GM21526 (cell line): ENCODE results near the gene P4HA2.
"Not testable (repeated sequence)": the region's sequence is repeated elsewhere in the genome, so short reads cannot be mapped to it uniquely, and the experiment has no call there.

Experiments used
- ATAC-seq: cut with Tn5 transposase; IDR thresholded peaks from one replicate; pipeline ENCODE4 v1.9.1; 2021; ENCODE audit warnings: moderate library complexity; ENCODE audit not compliant: unreplicated experiment, low FRiP score

The P4HA2 gene

DNA sequence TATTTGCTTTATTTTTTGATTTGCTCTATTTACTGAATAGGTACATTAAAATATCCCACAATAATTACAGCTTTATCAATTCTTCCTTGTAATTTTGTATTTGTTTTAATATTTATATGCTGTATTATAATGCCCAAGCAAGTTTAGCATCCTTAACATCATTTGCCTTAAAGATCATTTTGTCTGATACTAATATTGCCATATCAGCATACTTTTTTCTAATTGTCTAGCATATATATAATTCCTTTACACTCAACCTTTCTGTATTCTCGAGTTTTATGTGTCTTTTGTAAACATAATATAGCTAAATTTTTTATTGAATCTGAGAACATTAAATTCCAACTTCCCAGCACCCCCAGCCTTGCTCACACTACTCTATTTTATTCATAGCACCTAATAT is 64.7 kb downstream of the P4HA2 start:
- ATAC-seq: no peak

DNA sequence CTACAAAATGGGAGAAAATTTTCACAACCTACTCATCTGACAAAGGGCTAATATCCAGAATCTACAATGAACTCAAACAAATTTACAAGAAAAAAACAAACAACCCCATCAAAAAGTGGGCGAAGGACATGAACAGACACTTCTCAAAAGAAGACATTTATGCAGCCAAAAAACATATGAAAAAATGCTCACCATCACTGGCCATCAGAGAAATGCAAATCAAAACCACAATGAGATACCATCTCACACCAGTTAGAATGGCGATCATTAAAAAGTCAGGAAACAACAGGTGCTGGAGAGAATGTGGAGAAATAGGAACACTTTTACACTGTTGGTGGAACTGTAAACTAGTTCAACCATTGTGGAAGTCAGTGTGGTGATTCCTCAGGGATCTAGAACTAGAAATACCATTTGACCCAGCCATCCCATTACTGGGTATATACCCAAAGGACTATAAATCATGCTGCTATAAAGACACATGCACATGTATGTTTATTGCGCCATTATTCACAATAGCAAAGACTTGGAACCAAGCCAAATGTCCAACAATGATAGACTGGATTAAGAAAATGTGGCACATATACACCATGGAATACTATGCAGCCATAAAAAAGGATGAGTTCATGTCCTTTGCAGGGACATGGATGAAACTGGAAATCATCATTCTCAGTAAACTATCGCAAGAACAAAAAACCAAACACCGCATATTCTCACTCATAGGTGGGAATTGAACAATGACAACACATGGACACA is 65.9 kb downstream of the P4HA2 start:
- ATAC-seq: not testable (repeated sequence)

DNA sequence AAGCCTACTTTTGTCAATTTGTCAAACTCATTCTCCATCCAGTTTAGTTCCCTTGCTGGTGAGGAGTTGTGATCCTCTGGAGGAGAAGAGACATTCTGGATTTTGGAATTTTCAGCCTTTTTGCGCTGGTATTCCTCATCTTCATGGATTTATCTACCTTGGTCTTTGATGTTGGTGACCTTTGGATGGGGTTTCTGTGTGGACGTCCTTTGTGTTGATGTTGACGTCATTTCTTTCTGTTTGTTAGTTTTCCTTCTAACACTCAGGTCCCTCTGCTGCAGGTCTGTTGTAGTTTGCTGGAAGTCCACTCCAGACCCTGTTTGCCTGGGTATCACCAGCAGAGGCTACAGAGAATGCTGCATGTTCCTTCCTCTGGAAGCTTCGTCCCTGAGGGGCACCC is 71.2 kb downstream of the P4HA2 start:
- ATAC-seq: no peak

DNA sequence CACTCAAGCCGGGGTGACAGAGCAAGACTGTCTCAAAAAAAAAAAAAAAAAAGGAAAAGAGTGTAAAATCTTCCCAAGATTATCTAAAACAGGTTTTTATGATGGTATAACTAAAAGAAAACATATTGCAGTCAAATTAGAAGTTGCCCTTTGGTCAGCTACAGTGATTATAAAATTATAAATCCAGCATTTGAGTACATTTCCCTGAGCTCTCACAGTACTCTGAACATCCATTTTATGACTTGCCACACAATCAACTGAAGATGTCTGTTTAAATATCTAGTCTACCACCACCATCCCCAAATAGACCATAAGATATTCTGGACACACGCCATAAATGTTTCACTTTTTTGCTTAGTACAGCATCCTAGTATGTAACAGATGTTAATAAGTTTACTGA is 77.1 kb downstream of the P4HA2 start:
- ATAC-seq: no peak

DNA sequence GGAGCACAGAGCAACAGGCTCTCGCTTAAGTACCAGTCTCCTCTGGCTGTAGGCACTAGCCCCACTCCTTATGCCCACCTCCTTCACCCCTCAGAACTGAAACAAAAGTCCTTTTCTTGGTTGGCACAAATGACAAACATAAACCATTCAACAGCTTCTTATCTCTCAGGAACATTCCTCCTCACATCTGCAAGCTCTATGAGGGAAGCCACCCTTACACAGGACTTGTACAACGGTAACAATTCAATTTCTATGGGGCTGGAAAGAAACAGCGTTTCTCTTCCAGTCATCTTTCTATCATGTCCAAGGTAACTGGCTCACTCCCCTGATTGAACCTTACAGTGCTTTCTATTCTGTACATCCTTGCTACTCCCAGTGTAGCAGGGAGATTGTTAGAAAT is 80.0 kb downstream of the P4HA2 start:
- no peak for ATAC-seq

GRCh38 chr5:132145326-132145725 is 82.3 kb downstream of the P4HA2 start:
- not testable (repeated sequence) for ATAC-seq

- no peak for ATAC-seq
These were observed 84.5 kb downstream of the P4HA2 start for GRCh38 chr5:132143148-132143547.

DNA sequence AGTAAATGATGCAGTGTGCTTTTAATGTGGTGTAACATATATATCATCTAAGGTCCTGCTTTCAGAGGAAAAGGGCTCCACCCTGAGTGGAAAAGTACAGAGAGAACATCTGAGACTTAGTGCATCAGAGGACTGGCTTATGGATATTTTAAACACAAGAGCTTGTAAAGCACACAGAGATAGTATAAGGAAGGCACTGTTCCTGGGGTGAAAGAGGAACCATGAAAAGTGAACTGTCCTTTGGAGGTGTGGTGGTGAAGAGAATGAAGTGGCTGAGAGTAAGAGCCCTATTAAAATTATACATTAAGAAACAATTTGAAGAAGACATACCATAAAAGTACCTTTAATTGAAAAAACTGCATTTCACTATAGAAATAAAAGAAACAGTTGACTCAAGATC is 85.2 kb downstream of the P4HA2 start:
- no peak for ATAC-seq
